Measurements from ENCODE around the gene GIGYF2.
"Not testable (repeated sequence)": the region's sequence is repeated elsewhere in the genome, so short reads cannot be mapped to it uniquely, and the experiment has no call there.

GIGYF2 gene

DNA sequence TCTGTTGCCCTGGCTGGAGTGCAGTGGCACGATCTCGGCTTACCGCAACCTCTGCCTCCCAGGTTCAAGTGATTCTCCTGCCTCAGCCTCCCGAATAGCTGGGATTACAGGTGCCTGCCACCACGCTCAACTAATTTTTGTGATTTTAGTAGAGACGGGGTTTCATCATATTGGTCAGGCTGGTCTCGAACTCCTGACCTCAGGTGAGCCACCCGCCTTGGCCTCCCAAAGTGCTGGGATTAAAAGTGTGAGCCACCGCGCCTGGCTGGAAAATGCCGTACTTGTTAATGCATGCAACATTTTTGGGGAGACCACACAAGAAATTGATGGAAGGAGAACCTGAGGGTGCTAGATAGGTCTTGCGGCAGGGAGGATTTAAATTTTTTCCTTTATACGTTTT lies 6.0 kb upstream of the GIGYF2 start:
- not testable (repeated sequence) for DNase-seq

DNA sequence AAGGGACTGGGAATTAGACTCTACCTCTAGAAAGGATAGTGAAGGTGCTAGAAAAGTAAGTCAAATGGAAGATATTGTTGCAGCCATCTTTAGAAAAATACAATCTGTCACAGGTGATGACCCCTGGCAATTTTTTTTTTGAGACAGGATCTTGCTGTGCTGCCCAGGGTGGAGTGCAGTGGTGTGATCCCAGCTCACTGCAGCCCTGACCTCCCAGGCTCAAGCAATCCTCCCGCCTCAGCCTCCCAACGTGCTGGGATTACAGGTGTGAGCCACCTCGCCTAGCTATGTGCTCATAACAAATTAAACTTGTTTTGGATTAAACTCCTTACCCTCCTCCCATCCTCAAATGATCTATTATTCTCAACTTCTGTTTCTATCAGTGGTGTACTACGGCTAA lies 3.8 kb upstream of the GIGYF2 start:
- DNase-seq: no peak

DNA sequence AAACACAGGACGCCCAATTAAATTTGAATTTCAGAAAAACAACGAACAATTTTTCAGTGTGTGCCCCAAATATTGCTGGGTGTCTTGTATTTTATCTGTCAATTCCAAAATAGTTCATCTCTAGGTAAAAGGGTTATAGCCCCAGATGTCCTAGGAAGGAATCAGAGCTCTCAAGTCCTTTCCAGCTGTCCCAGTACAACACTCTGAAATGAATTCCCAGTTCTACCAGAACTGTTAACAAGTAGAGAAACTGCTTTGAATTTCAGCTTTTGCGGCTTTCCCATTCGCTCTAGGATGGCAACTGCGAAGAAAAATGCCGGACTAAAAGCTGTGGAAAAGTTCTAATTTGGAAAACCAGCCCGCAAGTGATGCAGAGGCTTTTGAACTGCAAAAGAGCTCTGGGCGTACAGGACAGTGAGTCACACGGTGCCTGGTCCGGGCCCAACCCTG lies 497 bp upstream of the GIGYF2 start:
- DNase-seq: no peak

DNA sequence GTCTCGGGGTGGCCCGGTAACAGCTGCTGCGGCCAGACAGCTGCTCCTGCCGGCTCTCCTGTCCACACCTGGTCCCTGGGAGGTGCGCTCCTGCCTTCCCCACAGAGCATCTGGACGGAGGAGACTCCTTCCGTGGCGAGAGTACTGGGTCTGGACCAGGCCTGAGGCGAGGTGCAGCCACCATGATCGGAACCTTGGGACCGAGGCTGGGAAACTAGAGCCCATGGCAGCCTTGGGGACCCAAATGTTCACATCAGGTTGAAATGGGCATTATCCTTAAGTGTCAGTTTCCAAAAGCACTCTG lies 628 bp downstream of the GIGYF2 start:
- no peak for DNase-seq

DNA sequence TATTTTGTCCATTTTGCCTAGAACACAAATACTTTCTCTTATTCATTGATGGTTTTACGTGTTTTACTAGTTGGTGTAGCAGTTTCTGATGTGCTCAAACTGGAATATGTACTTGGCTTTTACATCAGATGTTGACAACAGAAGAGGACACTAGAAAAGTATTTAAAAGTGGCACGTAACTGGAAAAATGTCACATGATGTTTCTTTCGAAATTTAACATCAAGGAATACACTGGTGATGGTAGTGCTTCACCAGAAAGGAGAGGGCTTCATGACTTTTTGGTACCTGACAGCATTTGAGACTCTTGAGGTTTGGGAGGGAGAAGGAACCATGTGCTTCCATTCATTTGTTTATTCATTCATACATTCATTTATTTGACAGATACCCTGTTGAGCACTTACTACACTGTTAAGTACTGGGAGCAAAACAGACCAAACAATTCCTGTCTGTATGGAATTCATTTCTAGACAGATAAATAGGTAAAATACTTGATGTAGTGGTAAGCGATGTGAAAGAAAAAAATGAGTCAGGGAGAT lies 1.5 kb downstream of the GIGYF2 start:
- DNase-seq: no peak

DNA sequence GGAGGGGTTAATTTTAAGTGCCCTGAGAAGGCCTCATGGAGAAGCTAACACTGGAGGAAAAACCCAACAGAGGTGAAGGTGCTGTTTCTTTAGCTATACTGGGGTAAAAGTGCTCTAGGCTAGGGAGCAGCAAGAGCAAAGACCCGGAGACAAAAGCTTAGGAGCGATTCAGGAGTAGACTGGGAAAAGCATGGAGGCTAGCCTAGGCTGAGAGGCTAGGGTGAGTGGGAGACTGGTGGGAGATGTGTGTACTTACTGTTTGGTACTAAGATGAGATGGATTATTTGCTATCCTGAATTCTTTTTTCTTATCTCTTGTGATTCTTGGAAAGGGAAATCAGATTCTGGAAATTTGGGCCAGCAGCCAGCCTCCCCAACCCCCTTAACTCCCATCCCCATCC lies 2.0 kb downstream of the GIGYF2 start:
- no peak for DNase-seq

DNA sequence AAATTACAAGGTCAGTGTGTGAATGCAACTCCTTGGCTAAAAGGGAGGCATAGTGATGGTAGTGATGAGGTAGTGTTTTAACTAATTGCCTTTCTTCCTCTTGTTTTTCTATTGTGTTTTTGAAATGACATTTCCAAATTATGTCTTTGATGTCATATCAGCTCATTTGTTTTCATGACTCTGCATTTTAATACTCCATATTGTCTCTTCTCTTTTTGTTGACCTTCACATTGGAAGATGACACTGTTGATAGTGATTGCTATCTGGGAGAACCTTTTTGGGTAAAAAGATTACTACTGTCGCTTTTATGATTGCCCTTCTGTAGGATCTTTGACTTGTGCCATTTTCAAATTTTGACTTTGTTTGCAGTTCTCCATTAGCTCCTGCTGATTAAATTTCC lies 3.0 kb downstream of the GIGYF2 start:
- DNase-seq: no peak

DNA sequence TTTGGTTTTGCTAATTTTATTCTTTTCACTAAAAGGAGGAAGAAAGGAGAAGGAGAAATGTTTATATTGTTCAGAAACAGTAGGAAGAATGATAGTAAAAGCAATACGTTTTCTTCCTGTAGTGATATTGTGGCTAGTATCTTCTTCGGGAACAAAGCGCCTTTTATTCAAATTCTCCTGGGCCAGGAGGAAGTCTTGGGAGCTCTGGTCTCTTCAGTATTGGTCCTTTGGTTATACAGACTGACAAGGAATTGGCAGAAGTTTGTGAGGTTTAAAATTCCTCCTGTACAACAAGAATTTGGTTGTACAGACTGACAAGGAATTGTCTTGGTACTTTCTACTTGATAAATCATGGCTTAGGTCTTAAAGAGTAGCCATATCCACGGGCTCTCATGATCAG lies 9.9 kb downstream of the GIGYF2 start:
- no peak for DNase-seq

DNA sequence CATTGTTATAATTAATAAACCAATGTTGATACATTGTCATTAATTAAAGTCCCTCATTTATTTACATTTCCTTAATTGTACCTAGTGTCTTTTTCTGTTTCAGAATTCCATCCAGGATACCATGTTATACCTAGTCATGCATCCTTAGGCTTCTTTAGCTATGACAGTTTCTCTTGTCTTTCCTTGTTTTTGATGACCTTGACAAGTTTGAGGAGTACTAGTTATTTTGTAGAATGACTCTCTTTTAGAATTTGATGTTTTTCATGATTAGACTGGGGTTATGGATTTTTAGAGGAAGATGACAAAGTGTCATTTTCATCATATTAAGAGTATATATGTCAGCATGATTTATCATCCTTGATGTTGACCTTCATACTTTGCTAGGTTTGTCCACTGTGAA lies 16.4 kb downstream of the GIGYF2 start:
- no peak for DNase-seq

DNA sequence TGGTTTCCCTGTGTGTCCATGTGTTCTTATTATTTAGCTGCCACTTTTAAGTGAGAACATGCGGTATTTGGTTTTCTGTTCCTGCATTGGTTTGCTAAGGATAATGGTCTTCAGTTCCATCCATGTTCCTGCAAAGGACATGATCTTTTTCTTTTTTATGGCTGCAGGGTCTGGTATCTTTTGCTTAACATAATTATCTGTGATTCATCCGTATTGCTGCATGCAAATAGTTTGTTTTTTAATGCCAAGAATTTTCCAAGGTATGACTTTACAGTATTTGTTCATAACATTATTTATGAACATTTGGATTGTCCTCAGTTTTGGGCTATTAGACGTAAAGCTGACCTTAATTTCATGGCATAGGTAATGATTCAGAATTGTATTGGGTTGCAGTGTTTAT lies 17.8 kb downstream of the GIGYF2 start:
- DNase-seq: no peak

DNA sequence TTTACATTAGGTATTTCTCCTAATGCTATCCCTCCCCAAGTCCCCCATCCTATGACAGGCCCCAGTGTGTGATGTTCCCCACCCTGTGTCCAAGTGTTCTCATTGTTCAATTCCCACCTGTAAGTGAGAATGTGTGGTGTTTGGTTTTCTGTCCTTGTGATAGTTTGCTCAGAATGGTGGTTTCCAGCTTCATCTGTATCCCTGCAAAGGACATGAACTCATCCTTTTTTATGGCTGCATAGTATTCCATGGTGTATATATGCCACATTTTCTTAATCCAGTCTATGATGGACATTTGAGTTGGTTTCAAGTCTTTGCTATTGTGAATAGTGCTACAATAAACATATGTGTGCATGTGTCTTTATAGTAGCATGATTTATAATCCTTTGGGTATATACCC lies 22.9 kb downstream of the GIGYF2 start:
- DNase-seq: not testable (repeated sequence)

DNA sequence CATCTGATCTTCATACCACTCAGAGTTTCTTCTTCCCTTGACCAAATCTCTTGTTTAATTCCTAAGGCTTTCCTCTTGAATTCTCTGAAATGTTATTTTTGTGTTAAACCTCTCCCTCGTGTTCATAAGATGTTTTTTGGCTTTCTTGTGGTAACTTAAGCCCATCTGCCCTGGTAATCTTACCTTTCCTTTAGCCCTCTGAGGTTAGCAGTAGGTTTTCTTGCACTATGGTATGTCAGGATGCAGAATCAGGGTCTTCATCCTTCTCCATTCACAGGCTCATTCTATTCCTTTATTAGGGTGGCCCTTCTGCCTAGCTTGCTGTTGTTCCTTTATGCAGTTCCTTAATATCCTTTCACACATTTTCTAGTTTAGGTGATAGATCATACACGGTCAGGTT lies 24.1 kb downstream of the GIGYF2 start:
- DNase-seq: no peak

DNA sequence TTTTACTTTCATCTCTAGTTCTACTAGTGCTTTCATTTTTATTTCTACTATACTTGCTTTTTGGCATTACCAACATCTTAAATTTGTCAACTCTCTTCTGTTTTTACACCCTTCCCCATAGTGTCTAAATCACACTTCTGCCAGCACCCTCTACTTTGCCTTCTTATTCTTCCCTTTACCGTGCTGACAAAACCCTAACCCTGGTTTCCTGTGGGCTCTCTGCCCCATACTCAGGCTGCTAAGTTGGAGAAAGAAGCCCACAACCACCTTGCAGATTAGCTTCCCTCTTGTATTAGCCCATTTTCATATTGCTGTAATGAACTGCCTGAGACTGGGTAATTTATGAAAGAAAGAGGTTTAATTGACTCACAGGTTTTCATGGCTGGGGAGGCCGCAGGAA lies 24.8 kb downstream of the GIGYF2 start:
- DNase-seq: no peak

DNA sequence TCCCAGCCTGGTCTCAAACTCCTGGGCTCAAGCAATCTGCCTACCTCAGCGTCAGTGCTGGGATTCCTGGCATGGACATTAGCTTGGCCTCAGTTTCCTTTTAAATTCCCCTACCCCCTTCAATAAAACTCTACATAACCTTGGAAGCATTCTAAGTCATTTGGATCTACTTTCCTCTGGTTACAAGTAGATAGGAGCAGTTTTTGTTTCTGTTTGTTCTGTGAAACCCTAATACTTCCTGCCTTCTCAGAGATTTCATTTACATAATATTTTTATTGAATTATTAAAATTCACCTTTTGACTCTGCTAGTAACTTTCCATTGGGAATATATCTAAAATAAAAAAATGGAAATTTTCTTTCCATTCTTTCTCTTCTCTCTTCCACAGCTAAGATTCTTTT lies 25.9 kb downstream of the GIGYF2 start:
- DNase-seq: no peak

DNA sequence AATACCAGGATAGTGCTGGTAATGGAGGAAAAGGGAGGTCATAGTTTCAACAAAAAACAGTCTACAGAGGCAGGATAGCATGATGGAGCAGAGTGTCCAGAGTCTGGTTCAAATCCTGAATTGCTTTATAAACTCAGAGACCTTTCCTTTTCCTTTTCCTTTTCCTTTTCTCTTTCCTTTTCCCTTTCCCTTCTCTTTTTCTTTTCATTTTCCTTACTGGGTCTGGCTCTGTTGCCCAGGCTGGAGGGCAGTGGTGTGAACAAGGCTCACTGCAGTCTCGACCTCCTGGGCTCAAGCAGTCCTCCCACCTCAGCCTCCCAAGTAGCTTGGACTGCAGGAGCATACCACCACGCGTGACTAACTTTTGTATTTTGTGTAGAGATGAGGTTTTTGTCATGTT lies 31.7 kb downstream of the GIGYF2 start:
- DNase-seq: no peak

DNA sequence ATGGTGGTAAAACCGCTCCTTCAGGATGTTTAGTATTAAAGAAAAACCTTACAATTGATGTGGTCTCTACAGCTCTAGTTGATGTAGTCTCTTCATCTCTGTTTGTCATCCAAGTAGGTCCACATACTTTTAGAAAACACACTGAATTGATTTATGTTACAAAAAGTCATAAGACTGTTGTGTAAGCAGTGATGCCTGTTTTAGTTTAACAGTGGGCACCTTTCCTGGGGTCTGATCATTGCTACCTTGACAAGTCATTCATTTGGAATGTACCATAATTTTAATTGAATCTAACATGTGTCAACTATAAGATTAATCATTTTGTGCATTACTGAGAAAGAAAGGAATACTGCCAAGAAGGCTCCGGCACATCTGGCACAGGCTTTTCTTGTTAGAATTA lies 34.3 kb downstream of the GIGYF2 start:
- DNase-seq: no peak

DNA sequence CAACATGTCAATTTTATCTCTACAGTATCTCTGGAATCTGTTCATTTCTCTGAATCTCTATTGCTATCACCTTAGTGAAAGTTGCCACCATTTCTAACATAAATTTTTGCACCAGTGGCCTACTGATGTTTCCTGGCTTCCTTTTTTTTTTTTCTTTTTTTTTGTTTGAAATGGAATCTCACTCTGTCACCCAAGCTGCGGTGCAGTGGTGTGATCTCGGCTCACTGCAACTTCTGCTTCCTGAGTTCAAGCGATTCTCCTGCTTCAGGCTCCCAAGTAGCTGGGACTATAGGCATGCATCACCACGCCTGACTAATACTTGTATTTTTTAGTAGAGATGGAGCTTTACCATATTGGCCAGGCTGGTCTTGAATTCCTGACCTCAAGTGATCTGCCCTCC lies 44.2 kb downstream of the GIGYF2 start:
- no peak for DNase-seq

DNA sequence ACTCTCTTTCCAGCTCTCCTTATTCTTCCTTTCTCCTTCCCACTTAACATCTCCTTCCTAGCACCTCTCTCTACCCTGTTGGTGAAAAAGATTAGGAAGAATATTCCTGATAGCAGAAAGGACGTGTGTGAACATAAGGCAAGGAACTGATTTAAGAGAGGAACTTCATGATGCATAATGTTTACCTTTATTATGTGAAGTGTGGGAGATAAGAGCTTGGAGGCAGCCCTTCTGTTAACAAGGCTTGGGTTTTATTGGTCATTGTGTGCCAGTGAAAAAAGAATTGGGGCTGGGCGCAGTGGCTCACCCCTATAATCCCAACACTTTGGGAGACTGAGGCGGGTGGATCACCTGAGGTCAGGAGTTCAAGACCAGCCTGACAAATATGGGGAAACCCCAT lies 44.8 kb downstream of the GIGYF2 start:
- no peak for DNase-seq

DNA sequence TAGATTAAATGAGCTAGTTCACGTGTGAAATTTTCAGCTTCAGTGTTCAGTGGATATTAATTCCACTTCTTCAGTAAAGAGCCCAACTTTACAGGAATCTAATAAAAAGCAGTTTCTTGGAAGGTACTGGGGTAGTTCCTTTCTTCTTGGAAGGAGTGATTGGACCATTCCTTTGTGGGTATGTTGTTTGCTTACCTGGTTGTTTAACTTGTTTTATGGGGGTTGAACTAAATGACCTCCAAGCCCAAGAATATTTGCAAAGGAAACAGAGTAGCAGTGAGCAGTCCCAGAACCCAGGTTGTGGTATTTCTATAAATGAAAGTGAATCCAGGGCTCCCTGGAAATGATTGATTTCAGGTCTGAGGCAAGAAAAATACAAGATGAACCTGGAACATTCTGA lies 47.8 kb downstream of the GIGYF2 start:
- no peak for DNase-seq

DNA sequence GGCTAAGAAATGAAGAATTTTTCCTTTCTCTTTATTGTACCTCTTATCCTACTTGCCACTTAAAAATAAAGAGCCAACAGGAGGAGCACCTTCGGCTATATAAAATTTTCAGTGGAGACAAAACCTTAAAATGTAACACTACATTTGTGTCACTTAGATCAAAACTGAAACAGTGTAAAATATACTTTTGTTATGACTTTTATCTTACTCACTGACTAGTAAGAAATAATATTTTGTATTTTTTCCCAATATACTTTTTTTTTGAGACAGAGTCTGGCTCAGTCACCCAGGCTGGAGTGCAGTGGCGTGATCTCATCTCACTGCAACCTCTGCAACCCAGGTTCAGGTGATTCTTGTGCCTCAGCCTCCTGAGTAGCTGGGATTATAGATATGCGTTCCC lies 50.9 kb downstream of the GIGYF2 start:
- no peak for DNase-seq

DNA sequence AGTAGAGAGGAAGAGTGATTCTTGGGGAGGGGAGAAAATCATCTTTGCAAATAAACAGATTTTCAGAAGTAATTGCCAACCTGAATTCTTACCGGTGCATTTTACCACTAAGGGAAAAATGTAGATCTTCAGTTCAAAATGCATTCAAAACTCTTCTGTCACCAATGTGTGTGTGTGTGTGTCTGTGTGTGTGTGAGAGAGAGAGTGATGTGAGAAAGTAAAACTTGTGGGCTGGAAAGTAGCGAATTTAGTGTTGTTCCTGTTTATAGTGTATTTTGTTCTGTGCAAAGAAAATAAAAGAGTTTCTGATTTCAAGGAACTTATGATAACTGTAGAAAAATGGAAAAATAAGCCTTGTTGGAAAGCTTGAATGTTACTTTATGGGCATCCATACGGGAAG lies 52.2 kb downstream of the GIGYF2 start:
- DNase-seq: no peak

DNA sequence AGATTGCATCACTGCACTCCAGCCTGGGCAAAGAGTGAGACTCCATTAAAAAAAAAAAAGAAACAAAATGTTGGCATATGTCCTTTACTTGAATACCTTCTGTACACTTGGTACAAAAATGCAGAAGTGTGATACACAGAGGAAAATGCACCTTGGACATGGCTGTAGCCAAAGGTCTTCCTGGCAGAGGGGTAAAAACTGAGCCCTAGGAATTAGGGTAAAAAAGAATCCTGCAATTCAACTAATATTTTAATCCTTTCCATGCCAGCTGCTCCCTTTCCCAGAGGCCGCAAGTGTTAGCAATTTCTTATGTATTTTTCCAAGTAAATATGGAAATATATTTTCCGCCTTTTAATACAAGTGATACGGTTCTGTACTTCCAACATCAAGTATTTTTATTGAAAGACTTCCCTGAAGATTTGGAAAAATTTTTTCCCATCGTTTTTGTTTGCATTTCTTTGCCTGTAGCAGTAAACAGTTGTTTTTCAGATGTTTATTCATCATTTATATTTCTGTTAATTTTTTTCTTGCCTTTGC lies 53.1 kb downstream of the GIGYF2 start:
- no peak for DNase-seq

DNA sequence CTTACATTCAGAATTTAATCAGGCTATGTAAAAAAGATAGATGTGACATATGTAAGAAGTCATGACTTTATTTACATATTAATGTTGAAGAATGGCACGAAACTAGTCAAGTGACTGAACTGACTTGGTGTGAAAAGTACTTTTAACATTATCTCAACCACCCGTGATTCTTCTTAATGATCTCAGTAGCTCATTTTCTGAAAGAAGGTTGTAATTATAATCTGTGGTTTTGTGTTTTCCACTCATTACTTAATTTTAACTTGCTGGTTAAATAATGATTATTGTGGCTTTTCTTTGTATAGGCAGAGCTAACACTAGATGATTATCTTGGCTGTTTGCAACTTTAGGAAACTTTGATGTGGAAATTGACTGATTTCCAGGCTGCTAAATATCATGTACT lies 60.8 kb downstream of the GIGYF2 start:
- no peak for DNase-seq

DNA sequence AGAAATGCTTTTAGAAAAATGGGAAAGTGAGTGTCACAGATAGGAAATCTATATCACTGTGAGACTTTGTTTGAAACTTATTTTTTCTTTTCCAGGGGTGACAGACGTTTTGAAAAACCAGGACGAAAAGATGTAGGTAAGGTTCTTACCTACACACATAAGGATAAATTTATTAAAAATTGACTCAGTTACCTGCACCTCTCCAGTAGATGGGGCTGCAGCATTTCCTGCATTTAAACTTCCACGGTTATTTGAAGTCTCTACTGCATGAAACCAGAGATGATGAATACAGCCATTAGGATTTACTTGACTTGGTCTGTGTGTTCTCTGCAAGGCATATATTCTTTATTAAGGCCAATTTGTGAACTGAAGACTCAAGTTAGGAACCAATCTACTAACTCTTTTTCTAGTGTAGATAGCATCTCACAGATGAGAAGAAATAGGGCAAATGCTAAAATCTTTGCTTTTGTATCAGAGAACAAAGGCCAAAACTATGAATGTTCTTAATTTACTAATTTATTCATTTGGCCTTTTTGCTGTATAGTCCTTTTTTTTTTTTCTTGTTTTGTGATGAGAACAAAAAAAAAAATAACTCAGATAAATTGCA lies 64.3 kb downstream of the GIGYF2 start:
- DNase-seq: no peak

DNA sequence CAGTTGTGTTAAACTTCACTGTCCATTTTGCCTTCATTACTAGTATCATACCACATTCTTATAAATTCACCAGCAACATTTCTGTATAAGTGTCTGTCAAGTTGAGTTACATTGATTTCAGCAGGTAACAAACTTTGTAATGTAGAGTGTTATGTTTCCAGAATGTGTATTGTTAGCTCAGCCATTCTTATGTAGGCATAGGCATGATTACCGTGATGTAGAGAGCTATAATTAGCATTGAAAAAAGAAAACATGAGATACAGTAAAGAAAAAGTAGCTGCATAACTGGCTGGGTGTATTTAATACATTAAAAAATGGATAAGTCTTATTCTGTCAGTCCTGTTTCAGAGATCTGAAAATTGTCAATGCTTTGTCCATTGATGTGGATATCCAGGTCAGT lies 70.7 kb downstream of the GIGYF2 start:
- no peak for DNase-seq

DNA sequence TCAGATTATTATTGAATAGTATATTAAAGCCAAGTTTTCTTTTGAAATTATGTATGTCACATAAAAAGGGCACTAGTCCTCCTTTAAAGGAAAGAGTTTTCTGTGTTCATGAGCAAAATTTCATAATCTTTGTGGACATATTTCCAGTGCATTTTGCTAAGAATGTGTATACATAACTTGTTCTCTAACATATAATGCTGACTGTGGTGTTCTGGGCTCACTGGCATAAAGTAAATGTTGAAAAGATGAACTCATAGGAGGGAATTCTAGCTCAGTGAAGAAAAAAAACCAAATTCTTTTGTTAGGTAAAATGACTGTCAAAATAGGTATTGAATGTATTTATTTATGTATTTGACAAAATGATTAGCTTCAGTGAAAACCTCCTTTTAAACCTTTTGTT lies 73.1 kb downstream of the GIGYF2 start:
- no peak for DNase-seq

Measured in cortex of kidney (tissue), 1 donor.